Measurements from ENCODE around the gene TAF15. TPM values are rescaled to one million over a fixed set of nuclear protein-coding genes. Genes with fewer than 3 reads are reported as not detected.
A peak's percentile ranks its signal among the peaks of the same experiment; 100 is the strongest.

The TAF15 gene
- total RNA-seq, result 10 to 100 TPM; 57.2 to 86.1 TPM

DNA sequence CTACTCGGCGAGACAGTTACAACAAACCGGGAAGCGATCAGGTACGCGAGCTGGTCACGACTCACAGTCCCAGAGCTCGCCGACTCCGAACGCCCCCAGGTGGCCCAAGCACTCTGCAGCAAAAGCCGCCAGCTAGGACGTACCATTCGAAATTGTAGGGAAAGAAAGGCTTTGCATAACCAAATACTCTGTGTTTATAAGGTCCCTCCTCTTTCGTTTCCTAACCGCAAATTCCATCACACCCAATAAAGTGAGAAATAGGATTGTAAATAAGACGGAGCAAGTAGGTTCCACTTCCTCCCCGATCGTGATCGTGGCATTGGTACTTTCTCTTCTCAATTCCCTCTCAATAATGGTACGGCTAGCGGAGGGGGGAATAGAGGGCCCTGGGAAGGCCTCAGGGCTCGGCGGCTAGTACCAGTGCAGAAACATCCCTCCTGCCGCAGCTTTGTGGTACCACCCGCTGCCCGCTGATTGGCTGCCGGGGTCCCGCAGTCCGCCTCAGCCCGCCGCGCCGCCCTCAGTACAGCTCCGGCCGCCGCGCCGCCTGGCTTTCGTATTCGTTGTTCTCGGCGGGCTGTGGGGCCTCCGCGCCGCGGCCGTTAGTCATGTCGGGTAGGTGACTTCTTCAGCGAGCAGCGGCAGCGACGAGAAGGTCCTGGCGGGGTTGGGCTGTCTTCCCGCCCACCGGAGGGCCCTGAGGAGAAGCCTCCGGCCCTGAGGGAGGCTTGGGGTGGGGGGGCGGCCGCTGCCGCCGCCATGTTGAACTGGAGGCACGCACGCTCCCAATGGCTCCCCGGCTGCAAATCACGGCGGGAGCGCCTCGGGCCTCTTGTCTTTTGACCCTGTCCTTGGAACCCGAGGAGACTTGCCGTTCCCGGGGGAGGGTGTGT, at the start of gene TAF15:
Gene TAF15, plus strand, starts transcription at position 523 of the 893 bp plus-strand sequence. Its CDS starts 86 bp downstream, at position 609.
- TF ChIP-seq, protein P1, sequence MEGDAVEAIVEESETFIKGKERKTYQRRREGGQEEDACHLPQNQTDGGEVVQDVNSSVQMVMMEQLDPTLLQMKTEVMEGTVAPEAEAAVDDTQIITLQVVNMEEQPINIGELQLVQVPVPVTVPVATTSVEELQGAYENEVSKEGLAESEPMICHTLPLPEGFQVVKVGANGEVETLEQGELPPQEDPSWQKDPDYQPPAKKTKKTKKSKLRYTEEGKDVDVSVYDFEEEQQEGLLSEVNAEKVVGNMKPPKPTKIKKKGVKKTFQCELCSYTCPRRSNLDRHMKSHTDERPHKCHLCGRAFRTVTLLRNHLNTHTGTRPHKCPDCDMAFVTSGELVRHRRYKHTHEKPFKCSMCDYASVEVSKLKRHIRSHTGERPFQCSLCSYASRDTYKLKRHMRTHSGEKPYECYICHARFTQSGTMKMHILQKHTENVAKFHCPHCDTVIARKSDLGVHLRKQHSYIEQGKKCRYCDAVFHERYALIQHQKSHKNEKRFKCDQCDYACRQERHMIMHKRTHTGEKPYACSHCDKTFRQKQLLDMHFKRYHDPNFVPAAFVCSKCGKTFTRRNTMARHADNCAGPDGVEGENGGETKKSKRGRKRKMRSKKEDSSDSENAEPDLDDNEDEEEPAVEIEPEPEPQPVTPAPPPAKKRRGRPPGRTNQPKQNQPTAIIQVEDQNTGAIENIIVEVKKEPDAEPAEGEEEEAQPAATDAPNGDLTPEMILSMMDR (IDR thresholded peaks at IDR 0.05), result peak in 3 of 4 experiments; percentile 68 to 83 (median 78)
- TF ChIP-seq POLR2A (IDR thresholded peaks at IDR 0.05), result peak; percentile 99
- TF ChIP-seq POLR2AphosphoS5 (IDR thresholded peaks at IDR 0.05), result peak; percentile 96
- peak; percentile 97 for DNase-seq (ENCODE audit: low spot score)
- no peaks in the 10 kb centered on the region for H3K27me3 ChIP-seq (replicated peaks; ENCODE audit: insufficient read depth)
- H3K4me1 ChIP-seq (replicated peaks), result peaks cover 4% of the 10 kb centered on the region
- no peaks in the 10 kb centered on the region for H3K9me3 ChIP-seq
- no peaks in the 10 kb centered on the region for H3K36me3 ChIP-seq
- intact Hi-C loops (cut with DNase I), result no loop called here
- under 1% methylated on average over 67 of the region's 71 CpGs for WGBS
- peak within 1 kb of the TSS; percentile 93 to 95 for H3K27ac ChIP-seq
- peak within 1 kb of the TSS; percentile 76 to 90 for H3K4me3 ChIP-seq

DNA sequence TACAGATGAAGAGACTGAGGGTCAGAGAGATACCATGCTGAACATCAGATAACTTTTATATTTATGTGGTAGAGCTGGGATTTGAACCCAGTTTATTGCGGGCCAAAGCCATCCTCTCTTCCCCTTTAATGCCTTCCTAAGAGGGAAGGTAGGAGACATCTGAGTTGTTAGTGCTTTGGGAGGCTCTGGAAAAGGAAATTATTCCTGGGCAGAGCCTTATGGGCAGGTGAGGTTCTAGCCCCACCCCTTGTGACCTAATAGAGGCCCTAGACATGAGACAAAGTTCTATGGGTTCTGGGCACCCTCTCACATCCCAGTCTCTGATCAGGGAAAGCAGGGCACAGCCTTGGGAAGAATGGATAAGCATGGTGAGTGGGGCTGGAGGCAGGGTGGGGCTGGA, 48.7 kb upstream of the TAF15 start, which contains the start of gene C17orf50:
Gene C17orf50, plus strand, starts transcription at position 301 of the 400 bp plus-strand sequence. Its CDS starts 55 bp downstream, at position 356.
- Histone ChIP-seq H3K36me3 (no peaks in the 10 kb centered on the region), H3K4me3 (no peak within 1 kb of the TSS), H3K4me1 (replicated peaks) (peaks cover 6% of the 10 kb centered on the region), H3K27ac (no peak within 1 kb of the TSS), H3K9me3 (no peaks in the 10 kb centered on the region), H3K27me3 (replicated peaks; ENCODE audit: insufficient read depth) (no peaks in the 10 kb centered on the region)
- intact Hi-C loops (cut with DNase I), result no loop called here
- DNase-seq (ENCODE audit: low spot score), result no peak
- no peak for TF ChIP-seq POLR2A (IDR thresholded peaks at IDR 0.05)
- no peak for TF ChIP-seq POLR2AphosphoS5 (IDR thresholded peaks at IDR 0.05)
- TF ChIP-seq, protein P1 (IDR thresholded peaks at IDR 0.05), result no peak
- WGBS, result 100% methylated on average over 1 of the region's 1 CpG

DNA sequence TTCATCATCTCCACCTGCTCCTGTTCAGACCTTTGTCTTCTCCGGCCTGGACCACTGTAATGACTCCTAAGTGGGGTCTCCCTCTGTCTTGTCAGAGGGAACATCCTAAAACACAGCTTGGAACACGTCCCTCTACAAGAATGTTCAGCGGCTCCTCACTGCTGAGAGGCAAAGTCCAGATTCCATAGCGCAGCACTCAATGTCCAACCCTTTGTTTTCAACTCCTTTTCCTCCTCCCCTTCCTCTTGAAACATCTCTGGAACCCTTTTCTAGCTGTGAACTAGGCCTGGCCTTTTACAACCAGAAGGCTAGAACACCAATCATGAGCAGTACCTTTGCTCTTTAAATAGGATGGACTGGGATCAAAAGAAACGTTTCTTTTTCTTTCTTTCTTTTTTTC, 47.7 kb upstream of the TAF15 start:
- 87% methylated on average over 5 of the region's 5 CpGs for WGBS

DNA sequence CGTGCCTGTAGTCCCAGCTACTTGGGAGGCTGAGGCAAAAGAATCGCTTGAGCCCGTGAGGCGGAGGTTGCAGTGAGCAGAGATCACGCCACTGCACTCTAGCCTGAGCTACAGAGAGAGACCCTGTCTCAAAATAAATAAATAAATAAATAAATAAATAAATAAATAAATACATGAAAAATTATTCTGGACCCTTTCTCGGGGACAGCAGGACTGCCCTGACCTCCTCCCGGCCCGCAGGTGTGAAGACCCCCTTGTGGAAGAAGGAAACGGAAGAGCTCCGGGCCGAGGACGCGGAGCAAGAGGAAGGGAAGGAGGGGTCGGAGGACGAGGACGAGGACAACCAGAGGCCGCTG, 45.5 kb upstream of the TAF15 start:
- peaks cover 6% of the 10 kb centered on the region for H3K4me1 ChIP-seq (replicated peaks)
- peak overlapping the region; percentile 2 to 49 for H3K27ac ChIP-seq
- no peaks in the 10 kb centered on the region for H3K27me3 ChIP-seq (replicated peaks; ENCODE audit: insufficient read depth)
- H3K9me3 ChIP-seq, result no peaks in the 10 kb centered on the region
- TF ChIP-seq POLR2A (IDR thresholded peaks at IDR 0.05), result no peak
- TF ChIP-seq, protein P1 (IDR thresholded peaks at IDR 0.05), result no peak
- intact Hi-C loops (cut with DNase I), result loop anchor here (2.0 kb wide), 1 partner anchor 41 kb away; no protein-coding TSS in a partner anchor
- H3K4me3 ChIP-seq, result peak overlapping the region; percentile 36 to 39
- no peak for DNase-seq (ENCODE audit: low spot score)
- WGBS, result 36% methylated on average over 17 of the region's 17 CpGs
- H3K36me3 ChIP-seq, result no peaks in the 10 kb centered on the region

More for the DNA sequence above, 47.7 kb upstream of the TAF15 start:
- Histone ChIP-seq H3K27ac (no peak overlapping the region), H3K4me1 (replicated peaks) (peaks cover 6% of the 10 kb centered on the region), H3K36me3 (no peaks in the 10 kb centered on the region), H3K4me3 (no peak overlapping the region), H3K9me3 (no peaks in the 10 kb centered on the region), H3K27me3 (replicated peaks; ENCODE audit: insufficient read depth) (no peaks in the 10 kb centered on the region)
- DNase-seq (ENCODE audit: low spot score), result no peak
- no peak for TF ChIP-seq POLR2AphosphoS5 (IDR thresholded peaks at IDR 0.05)
- TF ChIP-seq, protein P1 (IDR thresholded peaks at IDR 0.05), result no peak
- TF ChIP-seq POLR2A (IDR thresholded peaks at IDR 0.05), result no peak
- intact Hi-C loops (cut with DNase I), result no loop called here

All from prostate gland (tissue), 2 donors.